SK-MEL-5 (cell line): ENCODE results near the gene SYF2. TPM values are rescaled to one million over a fixed set of nuclear protein-coding genes. Genes with fewer than 3 reads are reported as not detected.
"Not testable (repeated sequence)": the region's sequence is repeated elsewhere in the genome, so short reads cannot be mapped to it uniquely, and the experiment has no call there.

Experiments used
- DNase-seq: peaks from one replicate; pipeline ENCODE4 v3.0.0-alpha.2; 2016; ENCODE audit warnings: low read depth, low spot score
- in situ Hi-C: cut with HindIII; loops from 2 replicates; pipeline ENCODE4 v1.10.0; 2016; ENCODE audit warnings: low sequenced_read_pairs, high pct_unique_total_duplicates, low pct_unique_long_range_greater_than_20kb
- total RNA-seq: library from RNA; depleted of rRNA; stranded (reverse); fragments of >200 nt; shearing (Covaris generic); gene quantifications from 2 replicates; pipeline ENCODE4 v1.2.3, GENCODE V29; 2014

SYF2 gene
- total RNA-seq, 1 experiment from 2014 or later: 67.4 TPM

DNA sequence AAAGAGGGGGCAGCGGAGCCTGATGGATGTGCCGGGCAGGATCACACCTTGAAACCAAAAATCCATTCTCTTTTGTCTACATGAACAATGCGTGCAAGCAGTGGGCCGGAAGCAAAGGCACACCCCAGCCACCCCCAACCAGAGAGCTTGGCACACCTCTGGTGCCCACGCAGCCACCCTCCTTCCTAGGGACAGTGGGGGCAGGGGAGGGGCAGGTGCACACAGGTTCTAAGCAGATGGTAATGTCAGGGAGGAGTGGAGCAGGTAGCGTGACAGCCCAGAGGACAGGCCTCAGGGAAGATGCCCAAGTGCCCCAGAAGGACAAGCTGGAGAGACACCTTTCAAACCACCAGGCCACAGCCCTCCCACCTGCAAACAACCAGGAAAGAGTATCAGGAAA lies 36.5 kb downstream of the SYF2 start:
- in situ Hi-C loops: no loop called here
- no peak for DNase-seq

DNA sequence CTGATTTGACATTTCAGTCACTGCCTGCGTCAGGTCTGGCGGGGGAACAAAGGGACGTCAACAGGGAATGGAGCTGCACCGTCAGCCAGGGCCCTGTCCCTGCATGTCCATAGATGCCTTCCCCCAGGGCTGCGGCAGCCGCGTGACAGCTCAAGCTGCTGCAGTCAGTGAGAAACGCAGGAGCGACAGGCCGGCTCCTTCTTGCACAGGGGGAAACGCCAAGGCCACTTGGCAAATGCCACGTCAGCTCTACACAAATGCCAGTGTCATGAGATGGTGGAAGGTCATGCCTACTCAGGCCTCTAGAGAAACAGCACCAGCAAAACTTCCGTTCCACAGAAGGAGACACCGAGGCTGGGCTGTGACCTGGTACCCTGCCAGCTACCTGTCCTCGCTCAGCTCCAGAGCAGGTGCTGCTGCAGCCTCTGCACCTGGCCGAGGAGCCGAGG lies 37.7 kb downstream of the SYF2 start:
- DNase-seq: no peak
- in situ Hi-C loops: no loop called here

DNA sequence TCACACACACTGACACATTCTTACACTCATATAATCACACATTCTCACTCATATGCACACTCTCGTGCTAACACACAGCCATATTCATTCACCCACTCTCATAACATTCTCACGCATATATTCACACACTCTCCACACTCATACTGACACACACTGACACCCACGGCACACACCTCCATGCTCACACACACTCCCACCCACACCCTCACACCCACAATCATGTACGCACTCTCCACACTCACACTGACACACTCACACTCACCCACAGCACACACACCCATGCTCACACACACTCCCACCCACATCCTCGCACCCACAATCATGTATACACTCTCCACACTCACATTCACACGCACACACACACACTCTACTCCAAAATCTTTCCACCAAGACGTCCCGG lies 38.2 kb downstream of the SYF2 start:
- in situ Hi-C loops: no loop called here
- no peak for DNase-seq

DNA sequence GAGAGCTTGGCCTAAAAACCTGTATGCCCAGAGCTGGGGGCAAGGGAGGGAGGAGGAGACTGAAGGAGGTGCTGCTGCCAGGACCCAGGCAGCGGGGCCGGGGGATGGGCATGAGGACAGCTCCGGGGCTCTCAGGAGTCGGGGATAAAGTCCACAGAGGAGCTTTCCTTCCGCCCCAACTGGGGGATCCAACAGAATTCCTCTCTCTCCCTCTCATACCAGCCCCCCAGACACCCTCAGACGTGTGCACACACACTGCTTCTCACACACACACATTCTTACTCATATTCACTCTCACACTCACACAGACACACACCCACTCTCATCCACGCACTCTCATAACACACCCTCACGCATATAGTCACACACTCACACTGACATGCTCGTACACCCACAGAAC lies 39.1 kb downstream of the SYF2 start:
- in situ Hi-C loops: no loop called here
- DNase-seq: no peak

DNA sequence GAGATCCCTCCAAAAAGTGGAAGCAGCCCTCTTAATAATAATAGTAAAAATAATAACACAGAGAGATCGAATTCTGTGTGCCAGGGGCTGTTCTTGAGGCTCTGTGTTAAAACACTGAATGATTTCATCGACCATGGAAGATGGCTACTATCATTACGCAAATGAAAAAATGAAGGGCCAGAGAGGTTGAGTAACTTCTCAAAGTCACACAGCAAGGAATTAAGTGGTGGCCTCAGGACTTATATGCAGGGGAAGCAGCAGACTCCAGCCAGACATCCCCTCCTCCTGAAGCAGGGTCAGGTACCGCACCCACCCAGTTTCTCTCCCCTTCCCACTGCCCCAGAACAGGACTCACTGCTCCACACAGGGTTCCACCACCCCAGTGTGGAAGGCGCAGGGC lies 40.1 kb downstream of the SYF2 start:
- DNase-seq: no peak
- in situ Hi-C loops: no loop called here

DNA sequence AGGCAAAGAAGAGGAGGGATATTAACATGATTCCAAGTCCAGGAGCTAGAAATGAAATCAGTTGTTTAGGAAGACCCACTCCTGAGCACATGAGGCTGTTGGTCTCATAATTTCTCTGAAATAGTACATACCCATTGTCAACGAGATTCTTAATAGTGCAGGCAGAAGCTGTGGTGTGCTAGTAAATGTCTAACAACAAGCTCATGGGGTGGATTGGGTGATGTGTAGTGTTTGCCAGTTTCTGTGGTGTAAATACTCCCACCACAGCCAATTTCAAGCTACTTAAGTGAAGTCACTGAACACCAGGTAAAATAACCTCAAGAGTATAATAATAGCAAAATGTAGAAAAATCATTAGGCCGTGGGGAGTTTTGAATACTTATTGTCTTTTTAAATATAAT lies 42.0 kb downstream of the SYF2 start:
- DNase-seq: no peak
- in situ Hi-C loops: no loop called here

DNA sequence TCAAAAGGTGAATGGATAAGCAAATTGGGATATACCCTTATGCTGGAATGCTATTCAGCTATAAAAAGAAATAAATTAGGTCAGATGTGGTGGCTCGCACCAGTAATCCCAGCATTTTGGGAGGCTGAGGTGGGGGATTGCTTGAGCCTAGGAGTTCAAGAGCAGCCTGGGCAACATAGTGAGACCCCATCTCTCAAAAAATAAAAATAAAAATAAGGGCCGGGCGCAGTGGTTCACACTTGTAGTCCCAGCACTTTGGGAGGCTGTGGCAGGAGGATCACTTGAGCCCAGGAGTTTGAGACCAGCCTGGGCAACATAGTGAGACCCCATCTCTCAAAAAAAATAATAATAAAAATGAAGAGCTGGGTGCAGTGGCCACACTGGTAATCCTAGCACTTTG lies 44.4 kb downstream of the SYF2 start:
- in situ Hi-C loops, DNase-seq: not testable (repeated sequence)

DNA sequence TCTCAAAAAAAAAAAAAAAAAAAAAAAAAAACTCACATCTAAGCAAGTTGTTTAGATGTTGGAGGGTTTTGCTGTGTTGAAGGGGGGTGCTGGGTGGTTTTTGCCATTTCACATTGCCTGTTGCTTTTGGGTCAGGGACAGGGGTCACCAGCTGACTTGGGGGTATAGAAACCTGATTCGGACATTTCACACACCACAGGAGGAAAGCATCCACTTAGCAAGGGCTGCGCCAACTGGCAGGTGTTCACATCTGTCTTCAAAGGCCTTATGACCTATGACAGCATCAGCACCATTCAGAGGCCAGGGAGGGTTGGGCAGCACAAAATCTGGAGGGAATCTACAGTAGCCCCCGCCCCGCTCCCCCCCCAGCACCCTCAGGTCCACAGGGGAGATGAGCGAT lies 45.2 kb downstream of the SYF2 start:
- in situ Hi-C loops: no loop called here
- no peak for DNase-seq

DNA sequence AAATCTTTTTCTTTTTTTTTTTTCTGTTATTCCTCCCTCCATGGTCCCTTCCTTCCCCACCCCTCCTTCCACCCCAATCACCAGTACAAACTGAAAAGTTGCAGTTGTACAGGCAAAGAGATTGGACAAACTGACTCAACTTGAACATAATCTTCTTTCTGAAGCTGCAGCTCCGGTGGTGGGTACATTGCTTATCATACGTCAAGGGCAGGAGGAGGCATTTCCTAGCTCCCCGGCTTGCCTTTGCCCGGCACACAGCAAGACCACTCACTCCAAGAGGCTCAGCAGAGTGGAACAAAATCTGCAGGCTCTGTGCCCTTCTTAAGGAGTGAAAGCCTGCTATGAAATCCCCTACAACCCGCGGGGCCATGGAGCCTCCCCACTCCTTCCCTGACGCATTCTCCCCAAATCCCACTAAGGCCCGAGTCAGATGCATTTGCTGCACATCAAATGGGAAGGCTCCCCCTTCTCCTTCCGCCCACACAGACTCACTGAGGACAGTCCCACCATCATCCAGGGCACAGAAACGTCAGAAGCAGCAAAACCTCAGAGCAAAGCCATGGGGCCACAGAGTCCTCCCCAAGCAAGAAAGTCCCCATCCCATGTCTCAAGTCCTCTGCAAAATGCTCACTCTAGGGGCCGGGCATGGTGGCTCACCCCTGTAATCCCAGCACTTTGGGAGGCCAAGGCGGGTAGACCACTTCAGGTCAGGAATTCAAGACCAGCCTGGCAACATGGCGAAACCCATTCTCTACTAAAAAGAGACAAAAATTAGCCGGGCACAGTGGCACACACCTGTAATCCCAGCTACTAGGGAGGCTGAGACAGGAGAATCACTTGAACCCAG lies 45.9 kb downstream of the SYF2 start:
- no peak for DNase-seq
- in situ Hi-C loops: no loop called here

DNA sequence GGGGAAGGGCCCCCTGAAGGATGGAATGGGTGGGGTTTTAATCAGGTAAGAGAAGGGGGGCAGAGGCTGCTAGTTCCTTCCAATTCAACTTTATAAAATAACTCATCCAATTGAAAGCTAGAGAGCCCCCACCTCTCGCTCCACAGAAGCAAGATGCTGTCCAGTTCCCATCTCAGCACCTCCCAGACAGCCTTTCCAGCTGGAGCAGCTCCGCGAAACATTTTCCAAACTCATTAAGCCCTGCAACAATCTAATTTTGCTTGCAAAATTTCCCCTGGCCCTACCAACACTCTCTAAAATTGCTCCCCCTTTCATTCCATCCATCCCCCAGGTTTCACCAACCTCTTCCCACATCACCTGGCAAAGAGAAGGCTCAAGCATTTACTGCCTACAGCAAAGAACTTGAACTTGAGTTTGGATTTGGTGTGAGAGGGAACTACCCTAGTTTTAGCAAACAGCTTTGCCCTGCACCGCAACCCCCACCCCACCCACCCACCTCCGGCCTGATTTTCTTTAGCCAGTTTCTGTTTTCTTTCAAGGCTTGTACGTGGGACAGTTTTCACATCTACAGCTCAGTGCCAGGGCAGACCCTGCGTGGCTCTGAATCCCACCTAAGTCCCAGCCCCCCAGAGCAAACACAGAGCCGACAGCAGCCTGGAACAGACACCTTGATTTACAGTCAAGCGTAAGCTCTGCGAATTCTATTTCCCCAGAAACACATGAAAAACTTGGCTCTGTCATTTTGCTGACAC lies 46.7 kb downstream of the SYF2 start:
- no peak for DNase-seq
- in situ Hi-C loops: no loop called here

DNA sequence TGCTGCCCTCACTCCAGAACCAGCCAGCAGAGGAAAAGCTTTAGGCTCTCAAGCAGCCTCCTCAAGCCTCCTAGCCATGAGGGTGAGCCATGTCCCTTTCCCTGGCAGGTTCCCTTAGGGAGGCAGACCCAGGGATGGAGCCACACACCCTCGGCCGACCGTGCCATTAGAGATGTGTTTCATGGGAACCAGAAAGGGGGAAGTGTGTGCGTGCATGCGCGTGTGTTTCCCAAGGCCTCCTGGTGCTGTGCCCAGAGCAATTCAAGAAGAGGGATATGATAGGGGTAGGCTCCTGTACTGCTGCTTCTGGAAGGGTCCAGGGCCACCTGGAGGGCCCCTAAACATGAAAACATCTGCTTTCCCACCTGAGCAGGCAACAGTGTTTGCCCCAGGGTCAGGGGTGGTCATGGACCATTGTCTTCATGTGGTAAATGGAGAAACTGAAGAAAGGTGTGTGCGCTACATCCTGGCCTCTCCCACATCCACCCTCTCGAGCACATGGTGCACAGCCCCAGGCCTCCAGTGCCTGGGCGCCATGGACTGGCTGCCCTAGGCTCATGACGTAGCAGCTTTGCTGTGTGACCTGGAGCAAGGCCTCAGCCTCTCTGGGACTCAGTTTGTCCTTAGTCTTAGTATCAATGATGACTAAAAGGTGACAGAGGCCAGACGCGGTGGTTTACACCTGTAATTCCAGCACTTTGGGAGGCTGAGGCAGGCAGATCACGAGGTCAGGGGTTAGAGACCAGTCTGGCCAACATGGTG lies 48.1 kb downstream of the SYF2 start:
- DNase-seq: no peak
- in situ Hi-C loops: no loop called here

DNA sequence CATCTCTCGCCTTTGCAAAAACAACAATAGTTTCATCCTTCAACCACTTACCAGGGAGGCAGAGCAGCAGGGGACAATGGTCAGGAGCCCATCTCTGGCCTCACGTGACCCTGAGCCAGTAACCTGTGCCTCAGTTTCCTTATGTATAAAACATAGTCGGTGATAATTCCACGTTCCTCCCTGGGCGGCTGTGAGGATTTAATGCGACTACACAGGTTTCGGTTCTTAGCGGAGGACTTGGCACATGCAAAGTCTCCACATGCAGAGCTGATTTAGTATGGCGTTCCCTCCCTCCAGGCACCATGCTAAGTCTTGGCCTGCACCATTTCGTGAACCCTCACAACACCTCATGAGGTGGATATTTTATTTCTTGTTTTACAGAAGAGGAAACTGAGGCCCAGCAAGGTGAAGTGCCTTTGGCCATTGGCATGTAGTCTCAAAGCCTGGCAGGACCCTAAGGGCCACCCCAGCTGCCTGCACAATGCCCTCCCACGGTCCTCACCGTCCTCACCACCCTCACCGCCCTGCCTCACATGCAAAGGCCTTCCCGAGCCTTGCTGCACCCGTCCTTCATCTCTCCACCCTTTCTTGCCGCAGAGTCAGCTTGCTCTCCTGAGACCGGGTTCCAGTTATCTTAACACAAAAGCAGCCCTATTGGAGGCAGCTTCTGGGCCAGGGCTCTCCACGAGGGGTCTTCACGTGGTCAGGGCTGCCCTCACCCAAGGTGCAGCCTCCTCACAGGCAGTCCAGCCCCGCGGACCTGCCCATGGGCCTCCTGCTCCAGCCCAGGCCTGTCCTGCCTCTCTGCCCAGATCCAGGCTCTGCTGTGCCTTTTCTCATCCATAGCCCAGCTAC lies 48.9 kb downstream of the SYF2 start:
- no peak for DNase-seq
- in situ Hi-C loops: no loop called here

DNA sequence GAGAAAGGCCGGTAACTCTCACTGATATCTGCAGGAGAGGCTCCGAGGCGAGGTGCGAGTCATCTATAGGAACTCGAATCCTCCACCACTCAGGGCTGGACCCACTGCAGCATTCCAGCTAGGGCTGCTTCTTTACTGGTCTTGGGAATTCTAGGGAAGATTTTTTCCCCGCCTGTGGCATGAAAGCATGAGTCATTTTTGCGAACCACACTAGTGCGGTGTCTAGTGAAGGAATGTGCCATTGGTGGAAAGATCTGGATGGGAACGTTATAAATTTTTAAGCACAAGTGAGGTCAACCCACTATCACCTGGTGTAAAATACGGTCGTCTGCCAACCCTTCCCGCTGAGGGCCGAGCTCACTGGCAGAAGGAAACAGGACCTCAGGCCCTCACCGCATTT lies 49.7 kb downstream of the SYF2 start:
- no peak for DNase-seq
- in situ Hi-C loops: no loop called here

DNA sequence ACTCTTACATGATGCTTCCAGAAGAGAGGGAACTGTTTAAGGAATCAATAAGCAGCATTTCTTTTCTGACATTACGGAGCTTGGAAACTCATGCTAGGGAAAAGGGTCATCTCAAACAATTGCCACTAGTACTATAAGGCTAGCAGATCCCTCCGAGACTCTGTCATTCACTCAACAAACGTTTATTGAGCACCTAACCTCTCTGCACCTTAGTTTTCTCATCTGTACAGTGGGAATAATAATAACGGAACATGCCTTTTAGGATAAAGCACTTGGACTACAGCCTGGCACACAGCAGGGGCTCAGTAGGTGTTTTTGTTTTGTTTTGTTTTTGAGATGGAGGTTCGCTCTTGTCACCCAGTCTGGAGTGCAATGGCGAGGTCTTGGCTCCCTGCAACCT lies 51.3 kb downstream of the SYF2 start:
- no peak for DNase-seq

DNA sequence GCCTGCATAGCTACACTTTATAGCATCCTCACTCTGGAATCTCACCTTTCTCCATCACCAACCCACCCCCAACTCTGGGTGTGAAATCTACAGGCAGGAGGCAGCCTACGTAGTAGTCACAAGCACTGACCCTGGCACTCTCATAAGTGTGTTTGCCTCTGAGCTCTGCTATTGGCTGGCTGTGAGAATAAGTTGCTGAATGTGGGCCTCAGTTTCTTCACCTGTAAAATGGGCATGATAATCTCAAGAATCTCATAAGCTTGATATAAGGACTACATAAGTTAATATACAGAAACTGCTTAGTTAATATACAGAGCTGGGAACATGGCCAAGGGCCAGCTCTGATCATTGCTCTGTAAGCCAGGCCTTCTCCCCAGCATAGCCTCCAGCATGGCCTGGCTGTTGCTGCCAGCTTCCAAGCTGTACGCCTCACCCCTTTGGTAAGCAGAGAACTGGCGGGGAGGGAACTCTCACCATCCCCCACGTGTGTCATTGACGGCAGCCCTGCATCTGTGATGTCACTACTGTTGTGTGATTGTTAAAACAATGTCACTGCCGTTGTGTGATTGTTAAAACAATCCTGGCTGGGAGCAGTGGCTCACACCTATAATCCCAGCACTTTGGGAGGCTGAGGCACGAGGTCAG lies 53.3 kb downstream of the SYF2 start:
- no peak for DNase-seq
- in situ Hi-C loops: no loop called here

More for the DNA sequence above, 51.3 kb downstream of the SYF2 start:
- in situ Hi-C loops: no loop called here

DNA sequence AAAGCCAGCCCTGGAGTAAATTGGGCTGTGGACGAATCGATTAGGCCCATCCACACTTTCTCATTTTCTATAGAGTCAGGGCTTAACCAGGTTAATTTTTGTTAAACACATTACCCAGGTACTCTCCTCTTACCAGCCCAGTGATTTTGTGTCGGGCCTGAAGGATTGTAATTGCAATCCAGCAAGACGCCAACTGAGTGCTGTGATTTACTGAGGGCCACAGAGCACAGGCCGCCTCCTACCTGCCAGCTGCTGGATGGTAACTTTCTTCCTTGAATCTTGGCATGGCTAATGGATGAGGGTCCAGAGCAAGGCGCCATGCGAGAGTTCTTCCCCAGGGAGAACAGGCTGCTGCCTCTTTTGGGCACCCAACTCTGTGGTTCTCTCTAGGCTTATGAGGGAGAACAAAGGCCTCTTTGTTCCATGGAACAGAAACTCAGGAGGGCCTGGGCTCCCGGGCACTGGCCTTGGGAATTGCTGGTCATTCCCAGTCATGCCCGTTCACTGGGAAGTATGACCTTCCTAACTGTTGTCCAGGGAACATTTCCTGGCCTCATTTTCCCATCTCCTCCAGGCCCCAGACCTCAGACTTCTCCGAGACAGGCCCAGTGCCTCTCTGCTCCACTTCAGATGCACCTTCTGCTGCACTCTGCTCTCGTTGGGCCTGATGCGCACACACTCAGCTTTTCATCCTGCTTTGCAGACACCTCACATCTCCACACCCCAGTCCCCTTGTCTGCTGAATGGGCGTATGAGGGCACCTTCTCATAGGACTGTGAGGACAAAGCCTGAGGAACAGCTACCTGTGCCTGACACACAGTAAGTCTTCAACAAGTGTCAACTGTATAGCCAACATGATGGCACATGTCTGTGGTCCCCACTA lies 57.3 kb downstream of the SYF2 start:
- peak; percentile 20 for DNase-seq
- in situ Hi-C loops: no loop called here
